ENCODE measurements around the gene TRAPPC14.
"Not testable (repeated sequence)": the region's sequence is repeated elsewhere in the genome, so short reads cannot be mapped to it uniquely, and the experiment has no call there.

GRCh38 chr7:100146350-100146749 lies 12.2 kb downstream of the TRAPPC14 start:
- not testable (repeated sequence) for TF ChIP-seq YY1 (IDR thresholded peaks at IDR 0.05; ENCODE audit: insufficient read depth, insufficient read length); ZNF274 (IDR thresholded peaks at IDR 0.05; ENCODE audit: low read depth, low read length); SUZ12 (IDR thresholded peaks at IDR 0.05; ENCODE audit: extremely low read depth, insufficient read depth, insufficient read length)
